Bronchial epithelial cell (primary cell): ENCODE results near the gene KMT5C. TPM values are rescaled to one million over a fixed set of nuclear protein-coding genes. Genes with fewer than 3 reads are reported as not detected.

Experiments
- DNase-seq: peaks from one replicate; pipeline ENCODE4 v3.0.0-alpha.2; 2010; ENCODE audit warnings: low read depth
- FAIRE-seq: peaks from 2 replicates; lab custom pipeline; 2011; peaks lifted over from hg19 to GRCh38; lab: Jason Lieb, UNC
- H3K27me3 ChIP-seq: 2 replicates; pipeline ENCODE4 v1.5.1; 2011; ENCODE audit warnings: low read length; ENCODE audit not compliant: control insufficient read depth, insufficient read depth
- H3K36me3 ChIP-seq: 2 replicates; pipeline ENCODE4 v1.5.1; 2011; ENCODE audit warnings: low read length; ENCODE audit not compliant: control insufficient read depth, insufficient read depth
- H3K4me3 ChIP-seq: 2 replicates; pipeline ENCODE4 v1.5.1; 2011; ENCODE audit warnings: mild to moderate bottlenecking, low read depth, low read length, control low read depth
- total RNA-seq: library from RNA; depleted of rRNA; stranded (reverse); fragments of >200 nt; gene quantifications from 2 replicates; pipeline ENCODE4 v1.2.1, GENCODE V29; 2014
- TF ChIP-seq, protein P1 (sequence below): IDR thresholded peaks from 2 replicates; pipeline ENCODE4 v1.5.1; 2011; ENCODE audit warnings: mild to moderate bottlenecking, moderate library complexity, low read length, control low read depth, inconsistent platforms; ENCODE audit not compliant: insufficient read depth, severe bottlenecking

KMT5C gene
- total RNA-seq, 1 donor from 2014 or later = 5.3 TPM

DNA sequence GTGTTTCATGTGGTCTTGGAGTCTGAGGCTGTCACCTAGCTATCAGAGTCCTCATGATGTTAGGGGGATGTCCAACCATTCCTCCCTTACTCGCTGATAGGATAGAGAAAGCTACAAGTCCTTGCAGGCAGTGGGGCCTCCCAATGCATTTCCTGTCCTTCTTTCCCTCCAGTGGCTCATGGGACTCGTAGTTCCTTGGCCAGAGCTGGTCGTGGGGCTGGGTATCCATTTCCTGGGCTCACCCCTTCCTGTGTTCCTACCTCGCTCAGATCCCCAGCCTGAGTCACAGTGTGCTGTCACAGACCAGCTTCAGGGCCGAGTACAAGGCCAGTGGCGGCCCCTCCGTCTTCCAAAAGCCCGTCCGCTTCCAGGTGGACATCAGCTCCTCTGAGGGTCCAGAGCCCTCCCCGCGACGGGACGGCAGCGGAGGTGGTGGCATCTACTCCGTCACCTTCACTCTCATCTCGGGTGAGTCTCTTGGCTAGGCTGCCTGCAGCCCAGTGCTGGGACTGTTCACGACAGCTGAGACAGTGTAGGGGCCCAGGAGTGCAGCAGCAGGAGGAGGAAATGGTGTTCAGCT lies 33.6 kb upstream of the KMT5C start:
- DNase-seq (no peak), FAIRE-seq (no peak)
- TF ChIP-seq, protein P1, sequence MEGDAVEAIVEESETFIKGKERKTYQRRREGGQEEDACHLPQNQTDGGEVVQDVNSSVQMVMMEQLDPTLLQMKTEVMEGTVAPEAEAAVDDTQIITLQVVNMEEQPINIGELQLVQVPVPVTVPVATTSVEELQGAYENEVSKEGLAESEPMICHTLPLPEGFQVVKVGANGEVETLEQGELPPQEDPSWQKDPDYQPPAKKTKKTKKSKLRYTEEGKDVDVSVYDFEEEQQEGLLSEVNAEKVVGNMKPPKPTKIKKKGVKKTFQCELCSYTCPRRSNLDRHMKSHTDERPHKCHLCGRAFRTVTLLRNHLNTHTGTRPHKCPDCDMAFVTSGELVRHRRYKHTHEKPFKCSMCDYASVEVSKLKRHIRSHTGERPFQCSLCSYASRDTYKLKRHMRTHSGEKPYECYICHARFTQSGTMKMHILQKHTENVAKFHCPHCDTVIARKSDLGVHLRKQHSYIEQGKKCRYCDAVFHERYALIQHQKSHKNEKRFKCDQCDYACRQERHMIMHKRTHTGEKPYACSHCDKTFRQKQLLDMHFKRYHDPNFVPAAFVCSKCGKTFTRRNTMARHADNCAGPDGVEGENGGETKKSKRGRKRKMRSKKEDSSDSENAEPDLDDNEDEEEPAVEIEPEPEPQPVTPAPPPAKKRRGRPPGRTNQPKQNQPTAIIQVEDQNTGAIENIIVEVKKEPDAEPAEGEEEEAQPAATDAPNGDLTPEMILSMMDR = no peak
- Histone ChIP-seq H3K36me3 (no peaks in the 10 kb centered on the region), H3K4me3 (no peak overlapping the region), H3K27me3 (no peaks in the 10 kb centered on the region)

DNA sequence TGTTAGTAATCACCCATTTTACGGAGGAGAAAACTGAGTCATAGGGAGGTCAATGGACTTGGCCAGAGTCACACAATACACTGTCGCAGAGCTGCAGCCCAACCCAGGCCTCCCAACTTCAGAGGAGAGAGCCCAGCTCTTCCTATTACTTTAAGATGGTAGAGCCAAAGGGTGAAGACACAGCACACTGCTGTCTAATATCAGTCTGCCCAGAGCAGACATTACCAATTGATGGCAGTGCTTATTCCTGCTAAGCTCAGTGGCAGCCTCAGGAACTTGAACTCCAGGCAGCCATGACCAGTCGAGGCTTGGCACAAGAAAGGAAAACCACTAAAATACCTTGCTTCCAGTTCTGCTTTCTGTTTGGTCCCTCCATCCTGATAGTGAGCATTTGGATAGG lies 33.0 kb upstream of the KMT5C start:
- no peaks in the 10 kb centered on the region for H3K36me3 ChIP-seq
- no peak for DNase-seq
- FAIRE-seq = no peak
- no peak overlapping the region for H3K4me3 ChIP-seq
- TF ChIP-seq, protein P1 = no peak
- H3K27me3 ChIP-seq = no peaks in the 10 kb centered on the region

DNA sequence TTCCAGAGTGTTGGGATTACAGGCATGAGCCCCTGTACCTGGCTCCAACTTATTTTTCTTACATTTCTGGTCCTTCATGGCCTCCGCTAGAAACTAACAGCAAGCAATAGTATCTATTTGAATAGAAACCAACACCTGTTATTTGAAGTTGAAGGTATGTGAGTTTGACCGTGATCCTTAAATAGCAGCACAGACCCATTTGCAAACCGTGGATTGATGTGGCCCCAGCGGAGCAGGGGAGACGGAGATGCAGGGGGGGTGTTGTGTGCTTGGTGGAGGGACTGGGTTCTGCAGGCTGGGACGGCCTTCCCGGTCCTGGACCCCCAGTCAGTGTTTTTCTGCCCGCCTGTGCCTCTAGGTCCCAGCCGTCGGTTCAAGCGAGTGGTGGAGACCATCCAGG lies 31.4 kb upstream of the KMT5C start:
- FAIRE-seq = no peak
- TF ChIP-seq, protein P1 = no peak

DNA sequence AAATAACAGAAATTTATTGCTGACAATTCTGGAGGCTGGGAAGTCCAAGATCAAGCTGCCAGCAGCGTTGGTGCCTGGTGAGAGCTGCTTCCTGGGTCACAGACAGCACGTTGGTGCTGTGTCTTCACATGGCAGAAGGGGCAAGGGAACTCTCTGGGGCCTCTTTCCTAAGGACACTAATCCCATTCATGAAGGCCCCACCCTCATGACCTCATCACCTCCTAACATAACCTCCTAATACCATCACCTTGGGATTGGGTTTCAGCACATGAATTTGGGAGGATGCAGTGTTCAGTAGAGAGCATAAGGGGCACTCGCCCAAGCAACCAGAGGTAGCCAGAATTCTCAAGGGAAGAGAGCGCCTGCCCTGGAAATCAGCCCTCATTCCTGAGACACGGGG lies 30.2 kb upstream of the KMT5C start:
- H3K36me3 ChIP-seq = no peaks in the 10 kb centered on the region
- FAIRE-seq (no peak), DNase-seq (no peak)
- H3K4me3 ChIP-seq = no peak overlapping the region
- no peaks in the 10 kb centered on the region for H3K27me3 ChIP-seq
- TF ChIP-seq, protein P1 = no peak

More for the DNA sequence above, 31.4 kb upstream of the KMT5C start:
- Histone ChIP-seq H3K4me3 (no peak overlapping the region), H3K36me3 (no peaks in the 10 kb centered on the region), H3K27me3 (no peaks in the 10 kb centered on the region)
- no peak for DNase-seq

DNA sequence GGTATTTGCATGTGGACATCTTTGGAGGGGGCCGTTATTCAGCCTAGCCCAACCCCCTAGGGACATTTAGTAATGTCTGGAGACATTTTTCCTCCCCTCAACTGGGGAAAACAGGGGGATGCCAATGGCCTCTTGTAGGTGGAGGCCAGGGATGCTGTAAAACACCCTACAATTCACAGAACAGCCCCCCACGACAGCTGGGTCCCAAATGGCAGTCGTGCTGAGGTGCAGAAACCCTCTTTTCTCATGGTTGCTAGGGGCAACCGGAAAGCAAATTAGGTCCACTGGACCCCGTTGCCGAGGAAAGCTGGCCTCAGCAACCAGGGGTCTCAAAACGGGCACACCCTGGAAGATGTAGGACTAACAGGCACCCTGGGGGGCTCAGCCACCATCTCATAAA lies 29.2 kb upstream of the KMT5C start:
- DNase-seq (no peak), FAIRE-seq (no peak)
- TF ChIP-seq, protein P1 = no peak
- H3K4me3 ChIP-seq = no peak overlapping the region
- H3K36me3 ChIP-seq = no peaks in the 10 kb centered on the region
- H3K27me3 ChIP-seq = no peaks in the 10 kb centered on the region

DNA sequence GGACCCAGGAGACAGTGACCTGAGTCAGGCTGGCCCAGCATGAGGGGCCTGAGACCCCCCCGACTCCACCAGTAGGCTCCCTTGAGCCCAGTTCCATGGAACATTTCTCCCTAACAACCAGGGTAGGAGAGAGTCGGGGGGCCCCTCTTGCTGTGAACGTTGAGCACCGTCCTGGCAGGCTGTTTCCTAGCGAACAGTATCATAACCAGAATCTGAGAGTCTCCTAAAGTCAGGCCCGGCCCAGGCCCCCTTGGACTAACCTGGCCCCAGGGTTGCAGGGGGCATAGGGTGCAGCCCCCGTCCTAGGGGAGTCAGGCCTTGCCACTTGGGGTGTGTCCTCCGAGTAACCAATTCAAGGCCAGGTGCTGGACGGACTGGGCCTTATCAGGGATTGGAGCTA lies 28.3 kb upstream of the KMT5C start:
- no peak for FAIRE-seq

More for the DNA sequence above, 28.3 kb upstream of the KMT5C start:
- TF ChIP-seq, protein P1 = no peak
- no peak for DNase-seq
- H3K27me3 ChIP-seq = no peaks in the 10 kb centered on the region
- no peaks in the 10 kb centered on the region for H3K36me3 ChIP-seq
- no peak overlapping the region for H3K4me3 ChIP-seq
